Measurements from ENCODE around the gene CTBP1.

The CTBP1 gene

GRCh38 chr4:1218634-1219565 lies 30.0 kb downstream of the CTBP1 start:
- peak overlapping the region; percentile 40 for H3K4me3 ChIP-seq (replicated peaks; ENCODE audit: low read depth, low read length)
- peak; percentile 83 for DNase-seq (ENCODE audit: extremely low read depth, insufficient read length)
- H3K36me3 ChIP-seq (ENCODE audit: control insufficient read depth, insufficient read depth, low read length), result peaks cover 24% of the 10 kb centered on the region
- H3K27me3 ChIP-seq (replicated peaks; ENCODE audit: control insufficient read depth, insufficient read depth, low read length), result no peaks in the 10 kb centered on the region
- TF ChIP-seq, protein P1, sequence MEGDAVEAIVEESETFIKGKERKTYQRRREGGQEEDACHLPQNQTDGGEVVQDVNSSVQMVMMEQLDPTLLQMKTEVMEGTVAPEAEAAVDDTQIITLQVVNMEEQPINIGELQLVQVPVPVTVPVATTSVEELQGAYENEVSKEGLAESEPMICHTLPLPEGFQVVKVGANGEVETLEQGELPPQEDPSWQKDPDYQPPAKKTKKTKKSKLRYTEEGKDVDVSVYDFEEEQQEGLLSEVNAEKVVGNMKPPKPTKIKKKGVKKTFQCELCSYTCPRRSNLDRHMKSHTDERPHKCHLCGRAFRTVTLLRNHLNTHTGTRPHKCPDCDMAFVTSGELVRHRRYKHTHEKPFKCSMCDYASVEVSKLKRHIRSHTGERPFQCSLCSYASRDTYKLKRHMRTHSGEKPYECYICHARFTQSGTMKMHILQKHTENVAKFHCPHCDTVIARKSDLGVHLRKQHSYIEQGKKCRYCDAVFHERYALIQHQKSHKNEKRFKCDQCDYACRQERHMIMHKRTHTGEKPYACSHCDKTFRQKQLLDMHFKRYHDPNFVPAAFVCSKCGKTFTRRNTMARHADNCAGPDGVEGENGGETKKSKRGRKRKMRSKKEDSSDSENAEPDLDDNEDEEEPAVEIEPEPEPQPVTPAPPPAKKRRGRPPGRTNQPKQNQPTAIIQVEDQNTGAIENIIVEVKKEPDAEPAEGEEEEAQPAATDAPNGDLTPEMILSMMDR (IDR thresholded peaks at IDR 0.05; ENCODE audit: insufficient read depth, low read length, poor library complexity, severe bottlenecking), result no peak

DNA sequence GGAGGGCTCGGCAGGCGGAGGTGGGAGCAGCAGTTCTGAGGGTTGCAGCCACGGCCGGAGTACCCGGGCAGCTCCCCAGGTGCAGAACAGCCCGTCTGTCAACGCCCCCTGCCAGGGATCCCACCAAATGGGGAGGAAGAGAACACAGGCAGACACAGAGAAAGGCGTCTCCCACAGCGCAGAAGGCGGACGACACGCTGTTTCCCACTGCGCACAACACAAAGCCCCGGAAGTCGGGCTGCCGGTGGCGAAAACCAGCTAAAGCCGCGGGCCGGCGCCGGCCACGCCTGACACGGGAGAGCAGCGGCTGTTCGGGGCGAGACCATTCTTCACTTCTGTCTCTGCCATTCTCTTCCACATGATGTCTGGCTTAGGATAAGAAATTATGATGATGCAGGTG lies 31.6 kb downstream of the CTBP1 start:
- DNase-seq (ENCODE audit: extremely low read depth, insufficient read length), result no peak
- H3K36me3 ChIP-seq (ENCODE audit: control insufficient read depth, insufficient read depth, low read length), result peaks cover 34% of the 10 kb centered on the region
- TF ChIP-seq, protein P1 (IDR thresholded peaks at IDR 0.05; ENCODE audit: insufficient read depth, low read length, poor library complexity, severe bottlenecking), result no peak
- H3K27me3 ChIP-seq (replicated peaks; ENCODE audit: control insufficient read depth, insufficient read depth, low read length), result no peaks in the 10 kb centered on the region
- H3K4me3 ChIP-seq (replicated peaks; ENCODE audit: low read depth, low read length), result no peak overlapping the region

GRCh38 chr4:1216869-1217294 lies 32.0 kb downstream of the CTBP1 start:
- TF ChIP-seq, protein P1 (IDR thresholded peaks at IDR 0.05; ENCODE audit: insufficient read depth, low read length, poor library complexity, severe bottlenecking), result no peak
- H3K27me3 ChIP-seq (replicated peaks; ENCODE audit: control insufficient read depth, insufficient read depth, low read length), result no peaks in the 10 kb centered on the region
- DNase-seq (ENCODE audit: extremely low read depth, insufficient read length), result peak; percentile 65
- peaks cover 38% of the 10 kb centered on the region for H3K36me3 ChIP-seq (ENCODE audit: control insufficient read depth, insufficient read depth, low read length)
- H3K4me3 ChIP-seq (replicated peaks; ENCODE audit: low read depth, low read length), result no peak overlapping the region

GRCh38 chr4:1216076-1216614 lies 32.8 kb downstream of the CTBP1 start:
- Histone ChIP-seq H3K4me3 (replicated peaks; ENCODE audit: low read depth, low read length) (peak overlapping the region; percentile 23; the same call in 1 of the 2 replicates), H3K36me3 (ENCODE audit: control insufficient read depth, insufficient read depth, low read length) (peaks cover 41% of the 10 kb centered on the region), H3K27me3 (replicated peaks; ENCODE audit: control insufficient read depth, insufficient read depth, low read length) (no peaks in the 10 kb centered on the region)
- DNase-seq (ENCODE audit: extremely low read depth, insufficient read length), result no peak
- TF ChIP-seq, protein P1 (IDR thresholded peaks at IDR 0.05; ENCODE audit: insufficient read depth, low read length, poor library complexity, severe bottlenecking), result no peak

DNA sequence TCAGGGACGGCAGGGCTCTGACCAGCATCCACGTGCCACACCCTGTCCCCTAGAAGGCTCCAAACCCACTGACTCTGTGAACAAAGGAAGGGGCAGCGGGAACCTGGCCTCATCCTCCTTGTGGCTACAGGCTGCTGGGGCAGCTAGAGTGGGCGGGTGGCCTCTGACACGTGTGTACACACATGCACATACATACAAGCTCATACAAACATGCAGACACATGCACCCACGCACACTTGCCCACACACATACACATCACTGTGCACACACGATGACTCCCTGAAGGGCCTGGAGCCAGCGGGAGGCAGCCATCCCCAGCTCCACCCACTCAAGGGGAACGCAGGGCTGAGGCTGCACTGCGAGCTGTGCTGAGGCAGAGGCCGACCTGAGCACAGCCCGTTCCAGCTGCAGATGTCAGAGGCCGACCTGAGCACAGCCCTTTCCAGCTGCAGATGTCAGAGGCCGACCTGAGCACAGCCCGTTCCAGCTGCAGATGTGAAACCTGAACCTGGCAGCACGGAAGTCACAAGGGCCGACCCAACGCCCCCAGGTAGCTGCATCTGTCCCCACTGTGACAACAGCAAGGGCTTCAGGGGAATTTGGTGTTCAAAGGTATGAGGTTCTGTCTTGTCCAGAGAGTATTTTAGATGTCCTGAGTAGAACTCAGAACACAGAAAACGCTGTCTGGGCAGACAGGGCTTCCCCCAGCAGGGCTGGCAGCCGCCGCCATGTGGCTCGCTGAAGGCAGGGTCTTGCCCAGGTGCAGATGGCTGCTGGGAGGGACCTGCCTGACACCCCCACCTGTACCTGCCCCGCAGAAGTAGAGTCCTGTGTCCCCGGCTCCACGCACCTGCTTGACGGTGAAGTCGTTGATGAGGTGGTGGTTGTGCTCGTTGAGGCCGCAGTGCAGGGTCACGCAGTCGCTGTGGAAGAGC lies 33.5 kb downstream of the CTBP1 start:
- Histone ChIP-seq H3K36me3 (ENCODE audit: control insufficient read depth, insufficient read depth, low read length) (peaks cover 43% of the 10 kb centered on the region), H3K4me3 (replicated peaks; ENCODE audit: low read depth, low read length) (peak overlapping the region; percentile 23), H3K27me3 (replicated peaks; ENCODE audit: control insufficient read depth, insufficient read depth, low read length) (no peaks in the 10 kb centered on the region)
- TF ChIP-seq, protein P1 (IDR thresholded peaks at IDR 0.05; ENCODE audit: insufficient read depth, low read length, poor library complexity, severe bottlenecking), result no peak
- peak; percentile 72 for DNase-seq (ENCODE audit: extremely low read depth, insufficient read length)
